Gastrocnemius medialis (tissue), 4 donors: ENCODE measurements around the gene C6orf120. TPM values are rescaled to one million over a fixed set of nuclear protein-coding genes. Genes with fewer than 3 reads are reported as not detected.

ENCODE experiments used
- ATAC-seq, 2 donors: fragments of 150-250 bp; one replicate each; pipeline ENCODE4 v1.9.1; 2016
- DNase-seq, 2 donors: peaks; one replicate each; pipeline ENCODE4 v3.0.0-alpha.2; 2019
- H3K27ac ChIP-seq, 4 donors: fragments of 200-600 bp; sonication (generic); 1 replicate in 1 of 4; 2 replicates in 3 of 4; pipeline ENCODE4 v1.5.1; 2016 to 2018; ENCODE audit warnings: mild to moderate bottlenecking in 2 of 4, moderate library complexity in 1 of 4
- H3K27me3 ChIP-seq, 3 donors: fragments of 200-600 bp; sonication (generic) in 2 of 3; 1 replicate in 1 of 3; 2 replicates in 2 of 3; pipeline versions ENCODE4 v1.5.1 to v1.6.0; 2016 to 2019; ENCODE audit warnings: mild to moderate bottlenecking in 1 of 3, moderate library complexity in 1 of 3
- H3K36me3 ChIP-seq, 2 donors: fragments of 200-600 bp; sonication (generic) in 1 of 2; one replicate each; pipeline ENCODE4 v1.5.1; 2017 to 2018
- H3K4me1 ChIP-seq, 2 donors: fragments of 200-600 bp; sonication (generic) in 1 of 2; one replicate each; pipeline ENCODE4 v1.5.1; 2016 to 2017; ENCODE audit warnings: mild to moderate bottlenecking in 2 of 2
- H3K4me3 ChIP-seq, 4 donors: fragments of 200-600 bp; sonication (generic) in 3 of 4; 1 replicate in 1 of 4; 2 replicates in 3 of 4; pipeline ENCODE4 v1.5.1; 2016 to 2019; ENCODE audit warnings: mild to moderate bottlenecking in 2 of 4
- H3K9me3 ChIP-seq, 3 donors: fragments of 200-600 bp; sonication (generic) in 2 of 3; 1 replicate in 1 of 3; 2 replicates in 2 of 3; pipeline ENCODE4 v1.5.1; 2016 to 2019
- CTCF ChIP-seq, 5 experiments: fragments of 450-650 bp in 3 of 5; fragments of 200-600 bp in 2 of 5; sonication (generic) in 2 of 5; IDR thresholded peaks in 4 of 5; conservative IDR thresholded peaks in 1 of 5; 1 replicate in 4 of 5; 2 replicates in 1 of 5; pipeline ENCODE4 v1.5.1; 2016 to 2019; ENCODE audit warnings: antibody characterized with exemption in 5 of 5, mild to moderate bottlenecking in 3 of 5, moderate library complexity in 3 of 5
- POLR2A ChIP-seq, 2 donors: fragments of 450-650 bp; IDR thresholded peaks; one replicate each; pipeline ENCODE4 v1.6.1; 2017; ENCODE audit warnings: antibody characterized with exemption in 2 of 2, mild to moderate bottlenecking in 2 of 2, moderate library complexity in 2 of 2
- in situ Hi-C, 4 donors: fragments of 200-750 bp; cut with MboI; loops; one replicate each; pipeline versions ENCODE4 v1.15.0 to v1.8.0; 2017; ENCODE audit warnings: low sequenced_read_pairs in 4 of 4
- intact Hi-C: fragments of 100-400 bp; cut with DNase I; formaldehyde crosslinking; loops from one replicate; pipeline ENCODE4 v1.15.1; 2023; ENCODE audit warnings: low total_unique reads
- total RNA-seq, 4 donors: library from RNA; depleted of rRNA; stranded (reverse); fragments of >200 nt; gene quantifications; one replicate each; pipeline versions ENCODE4 v1.1.0 to v1.2.3, GENCODE V29; 2016

C6orf120 gene
- total RNA-seq, 4 donors from 2014 or later: 23.8 to 41.4 (median 29.4) TPM

GRCh38 chr6:169707772-169708171 is 5.8 kb downstream of the C6orf120 start:
- DNase-seq: no peak
- intact Hi-C loops: no loop called here

GRCh38 chr6:169709293-169709692 is 7.4 kb downstream of the C6orf120 start:
- in situ Hi-C loops (no loop called here), intact Hi-C loops (no loop called here)
- H3K27me3 ChIP-seq: no peaks in the 10 kb centered on the region
- H3K27ac ChIP-seq: no peak overlapping the region
- no peak for TF ChIP-seq CTCF (IDR thresholded peaks at IDR 0.05 in 4 of 5, conservative IDR thresholded peaks at IDR 0.05 in 1 of 5)
- no peak for TF ChIP-seq POLR2A (IDR thresholded peaks at IDR 0.05)
- peaks cover 11 to 19% of the 10 kb centered on the region in 2 donors for H3K4me1 ChIP-seq
- DNase-seq (no peak), ATAC-seq (no peak)
- no peaks in the 10 kb centered on the region for H3K9me3 ChIP-seq
- H3K4me3 ChIP-seq: no peak overlapping the region
- H3K36me3 ChIP-seq: peaks cover 0 to 52% of the 10 kb centered on the region in 2 donors

More at GRCh38 chr6:169707772-169708171, 5.8 kb downstream of the C6orf120 start:
- in situ Hi-C loops: no loop called here
- Histone ChIP-seq H3K27ac (no peak overlapping the region), H3K4me1 (peaks cover 25 to 34% of the 10 kb centered on the region in 2 donors), H3K36me3 (peaks cover 0 to 45% of the 10 kb centered on the region in 2 donors), H3K4me3 (no peak overlapping the region), H3K27me3 (no peaks in the 10 kb centered on the region), H3K9me3 (no peaks in the 10 kb centered on the region)
- TF ChIP-seq CTCF (IDR thresholded peaks at IDR 0.05 in 4 of 5, conservative IDR thresholded peaks at IDR 0.05 in 1 of 5) (no peak), POLR2A (IDR thresholded peaks at IDR 0.05) (no peak)
- no peak for ATAC-seq

GRCh38 chr6:169710009-169710408 is 8.1 kb downstream of the C6orf120 start:
- ATAC-seq (no peak), DNase-seq (no peak)
- Histone ChIP-seq H3K36me3 (peaks cover 0 to 53% of the 10 kb centered on the region in 2 donors), H3K4me1 (peaks cover 4 to 11% of the 10 kb centered on the region in 2 donors), H3K27ac (no peak overlapping the region), H3K9me3 (no peaks in the 10 kb centered on the region), H3K27me3 (no peaks in the 10 kb centered on the region), H3K4me3 (no peak overlapping the region)
- intact Hi-C loops (no loop called here), in situ Hi-C loops (no loop called here)
- TF ChIP-seq POLR2A (IDR thresholded peaks at IDR 0.05) (no peak), CTCF (IDR thresholded peaks at IDR 0.05 in 4 of 5, conservative IDR thresholded peaks at IDR 0.05 in 1 of 5) (no peak)

GRCh38 chr6:169714178-169714577 is 12.3 kb downstream of the C6orf120 start:
- no peaks in the 10 kb centered on the region for H3K9me3 ChIP-seq
- H3K4me1 ChIP-seq: peaks cover 0 to 1% of the 10 kb centered on the region in 2 donors
- peaks cover 0 to 71% of the 10 kb centered on the region in 2 donors for H3K36me3 ChIP-seq
- DNase-seq (no peak), ATAC-seq (no peak)
- no peaks in the 10 kb centered on the region for H3K27me3 ChIP-seq
- TF ChIP-seq CTCF (IDR thresholded peaks at IDR 0.05 in 4 of 5, conservative IDR thresholded peaks at IDR 0.05 in 1 of 5) (no peak), POLR2A (IDR thresholded peaks at IDR 0.05) (no peak)
- in situ Hi-C loops: no loop called here
- intact Hi-C loops: no loop called here
- H3K27ac ChIP-seq: no peak overlapping the region
- H3K4me3 ChIP-seq: no peak overlapping the region

- in situ Hi-C loops: no loop called here
- intact Hi-C loops: no loop called here
- H3K4me1 ChIP-seq: peaks cover 0 to 5% of the 10 kb centered on the region in 2 donors
- ATAC-seq (no peak), DNase-seq (no peak)
- H3K27me3 ChIP-seq: no peaks in the 10 kb centered on the region
- H3K36me3 ChIP-seq: peaks cover 0 to 67% of the 10 kb centered on the region in 2 donors
- H3K27ac ChIP-seq: no peak overlapping the region
- no peaks in the 10 kb centered on the region for H3K9me3 ChIP-seq
- H3K4me3 ChIP-seq: no peak overlapping the region
- no peak for TF ChIP-seq POLR2A (IDR thresholded peaks at IDR 0.05)
- no peak for TF ChIP-seq CTCF (IDR thresholded peaks at IDR 0.05 in 4 of 5, conservative IDR thresholded peaks at IDR 0.05 in 1 of 5)
These were observed 12.7 kb downstream of the C6orf120 start for GRCh38 chr6:169714595-169714994.
